ENCODE data around the gene CTSF.

DNA sequence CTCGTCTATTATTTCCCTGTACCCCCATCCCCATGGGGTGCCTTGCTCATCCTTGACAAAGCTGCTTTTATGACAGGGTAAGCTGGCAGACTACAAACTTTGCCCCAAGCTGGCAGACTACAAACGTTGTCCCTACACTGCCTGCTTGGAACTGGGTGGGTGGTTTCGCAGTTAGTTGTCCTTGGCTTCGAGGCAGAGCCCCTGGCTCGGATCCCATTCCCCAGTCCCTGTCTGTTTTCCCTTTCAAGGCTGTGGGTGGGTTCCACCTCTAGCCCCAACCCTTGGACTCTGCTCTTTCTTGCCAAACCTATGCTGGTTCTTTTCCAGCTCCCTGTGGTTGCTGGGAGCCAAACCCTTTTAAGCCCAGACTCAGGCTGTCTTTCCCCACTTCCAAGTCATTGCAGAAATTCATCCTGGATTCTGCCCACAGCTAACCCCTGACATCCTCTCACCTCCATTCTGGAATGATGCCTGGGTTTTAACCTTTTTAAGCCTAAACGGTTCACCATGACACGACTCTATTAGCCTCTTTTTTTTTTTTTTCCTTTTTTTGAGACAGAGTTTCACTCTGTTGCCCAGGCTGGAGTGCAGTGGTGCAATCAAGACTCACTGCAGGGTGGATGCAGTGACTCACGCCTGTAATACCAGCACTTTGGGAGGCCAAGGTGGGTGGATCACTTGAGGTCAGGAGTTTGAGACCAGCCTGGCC is 38.9 kb upstream of the CTSF start:
- TF ChIP-seq, protein P1, sequence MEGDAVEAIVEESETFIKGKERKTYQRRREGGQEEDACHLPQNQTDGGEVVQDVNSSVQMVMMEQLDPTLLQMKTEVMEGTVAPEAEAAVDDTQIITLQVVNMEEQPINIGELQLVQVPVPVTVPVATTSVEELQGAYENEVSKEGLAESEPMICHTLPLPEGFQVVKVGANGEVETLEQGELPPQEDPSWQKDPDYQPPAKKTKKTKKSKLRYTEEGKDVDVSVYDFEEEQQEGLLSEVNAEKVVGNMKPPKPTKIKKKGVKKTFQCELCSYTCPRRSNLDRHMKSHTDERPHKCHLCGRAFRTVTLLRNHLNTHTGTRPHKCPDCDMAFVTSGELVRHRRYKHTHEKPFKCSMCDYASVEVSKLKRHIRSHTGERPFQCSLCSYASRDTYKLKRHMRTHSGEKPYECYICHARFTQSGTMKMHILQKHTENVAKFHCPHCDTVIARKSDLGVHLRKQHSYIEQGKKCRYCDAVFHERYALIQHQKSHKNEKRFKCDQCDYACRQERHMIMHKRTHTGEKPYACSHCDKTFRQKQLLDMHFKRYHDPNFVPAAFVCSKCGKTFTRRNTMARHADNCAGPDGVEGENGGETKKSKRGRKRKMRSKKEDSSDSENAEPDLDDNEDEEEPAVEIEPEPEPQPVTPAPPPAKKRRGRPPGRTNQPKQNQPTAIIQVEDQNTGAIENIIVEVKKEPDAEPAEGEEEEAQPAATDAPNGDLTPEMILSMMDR (IDR thresholded peaks at IDR 0.05 in 4 of 5, conservative IDR thresholded peaks at IDR 0.05 in 1 of 5), result no peak
- no peak for TF ChIP-seq POLR2A (IDR thresholded peaks at IDR 0.05)

All from gastrocnemius medialis (tissue), 4 donors.